Ectodermal cell (in vitro differentiated cells): ENCODE results near the gene SUMF2. TPM values are rescaled to one million over a fixed set of nuclear protein-coding genes. Genes with fewer than 3 reads are reported as not detected.
"Not testable (repeated sequence)": the region's sequence is repeated elsewhere in the genome, so short reads cannot be mapped to it uniquely, and the experiment has no call there.

Experiments used
- H3K27ac ChIP-seq: 2 replicates; pipeline ENCODE4 v1.7.0; 2013; ENCODE audit warnings: mild to moderate bottlenecking, low read depth, low read length; ENCODE audit not compliant: insufficient read depth, poor library complexity, severe bottlenecking
- H3K27me3 ChIP-seq: 2 replicates; pipeline ENCODE4 v1.7.0; 2013; ENCODE audit warnings: mild to moderate bottlenecking, low read length; ENCODE audit not compliant: insufficient read depth, control insufficient read depth, poor library complexity, severe bottlenecking
- H3K36me3 ChIP-seq: one replicate; pipeline ENCODE4 v1.7.0; 2013; ENCODE audit warnings: low read length; ENCODE audit not compliant: control insufficient read depth, insufficient read depth
- H3K4me1 ChIP-seq: one replicate; pipeline ENCODE4 v1.7.0; 2013; ENCODE audit warnings: low read length; ENCODE audit not compliant: control insufficient read depth, insufficient read depth
- H3K4me3 ChIP-seq: 2 replicates; pipeline ENCODE4 v1.7.0; 2013; ENCODE audit warnings: low read depth, low read length, control low read depth; ENCODE audit not compliant: insufficient read depth
- H3K9me3 ChIP-seq: 2 replicates; pipeline ENCODE4 v1.7.0; 2013; ENCODE audit warnings: mild to moderate bottlenecking, low read length, moderate library complexity; ENCODE audit not compliant: control insufficient read depth
- WGBS, 2 experiments: methylation state at CpG; one replicate each; pipeline ENCODE4 v1.1.7; 2013; ENCODE audit warnings: missing lambda C conversion rate in 2 of 2; 5-methylcytosine and 5-hydroxymethylcytosine counted together
- polyA plus RNA-seq, 4 experiments: library from polyadenylated mRNA; stranded (reverse); fragments of 50-300 nt; gene quantifications; one replicate each; pipeline ENCODE4 v1.2.3, GENCODE V29; 2013

Gene SUMF2
- 121 TPM for polyA plus RNA-seq (2013, experiment 1 of 4)
- 117 TPM for polyA plus RNA-seq (2013, experiment 2 of 4)
- 105 TPM for polyA plus RNA-seq (2013, experiment 3 of 4)
- polyA plus RNA-seq (2013, experiment 4 of 4): 102 TPM

DNA sequence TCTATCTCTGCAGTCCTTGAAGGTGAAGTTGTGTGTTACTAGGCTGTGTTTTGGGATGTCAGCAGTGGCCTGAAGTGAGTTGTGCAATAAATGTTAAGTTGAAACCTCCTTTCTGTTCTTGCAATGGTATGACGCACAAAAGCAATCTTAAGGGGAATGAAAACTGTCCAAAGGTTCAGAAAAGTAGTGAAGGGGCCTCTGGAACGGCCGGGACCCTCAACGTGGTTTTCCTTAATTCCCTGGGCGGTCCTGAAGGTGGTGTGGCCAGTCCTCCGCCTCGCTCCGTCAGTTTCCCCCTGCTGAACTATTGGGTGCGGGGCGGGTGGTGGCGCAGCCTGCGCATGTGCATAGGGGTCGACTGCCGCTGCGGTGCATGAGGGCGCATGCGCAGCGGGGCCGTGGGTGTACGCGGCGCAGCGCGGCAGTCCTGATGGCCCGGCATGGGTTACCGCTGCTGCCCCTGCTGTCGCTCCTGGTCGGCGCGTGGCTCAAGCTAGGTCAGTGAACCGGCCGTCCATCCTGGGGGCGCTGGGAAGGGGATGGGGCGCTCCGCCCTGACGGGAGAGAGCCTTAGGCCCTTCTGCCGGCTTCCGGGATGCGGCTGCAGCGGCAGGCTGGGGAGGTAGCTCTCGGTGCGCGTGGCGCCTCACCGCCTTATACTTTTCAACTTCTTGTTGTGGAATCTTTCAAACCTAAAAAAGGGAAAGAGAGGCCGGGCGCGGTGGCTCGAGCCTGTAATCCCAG is at the start of gene SUMF2:
SUMF2 (plus strand) TSS at position 405 of the 744 bp plus-strand sequence; CDS start at position 431, 26 bp downstream.
- Histone ChIP-seq H3K36me3 (peaks cover 33% of the 10 kb centered on the region), H3K4me1 (no peaks in the 10 kb centered on the region)
- WGBS, 2 experiments: 2% methylated on average over 49 of the region's 49 CpGs

DNA sequence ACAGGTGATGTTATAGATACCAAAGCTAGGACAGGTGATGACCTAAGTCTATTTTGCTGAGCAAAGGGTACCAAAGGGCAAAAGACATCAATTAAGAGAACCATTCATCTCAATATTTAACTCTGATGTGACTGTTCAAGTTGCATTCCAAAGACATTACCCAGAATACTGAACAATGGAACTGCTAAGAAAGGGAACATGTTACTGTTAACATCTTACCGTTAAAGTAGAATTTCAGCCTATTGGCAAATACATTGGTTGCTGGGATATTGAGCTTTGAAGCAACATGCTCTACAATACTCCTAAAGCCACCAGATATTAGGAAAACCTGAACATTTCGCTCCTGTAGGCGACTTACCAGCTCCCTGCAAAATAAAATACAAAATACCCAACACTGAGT is 47.1 kb upstream of the SUMF2 start:
- H3K36me3 ChIP-seq: not testable (repeated sequence)

More for the DNA sequence above, at the start of gene SUMF2:
- Histone ChIP-seq H3K9me3 (no peaks in the 10 kb centered on the region), H3K27me3 (no peaks in the 10 kb centered on the region), H3K27ac (peak within 1 kb of the TSS; percentile 79), H3K4me3 (peak within 1 kb of the TSS; percentile 74)

DNA sequence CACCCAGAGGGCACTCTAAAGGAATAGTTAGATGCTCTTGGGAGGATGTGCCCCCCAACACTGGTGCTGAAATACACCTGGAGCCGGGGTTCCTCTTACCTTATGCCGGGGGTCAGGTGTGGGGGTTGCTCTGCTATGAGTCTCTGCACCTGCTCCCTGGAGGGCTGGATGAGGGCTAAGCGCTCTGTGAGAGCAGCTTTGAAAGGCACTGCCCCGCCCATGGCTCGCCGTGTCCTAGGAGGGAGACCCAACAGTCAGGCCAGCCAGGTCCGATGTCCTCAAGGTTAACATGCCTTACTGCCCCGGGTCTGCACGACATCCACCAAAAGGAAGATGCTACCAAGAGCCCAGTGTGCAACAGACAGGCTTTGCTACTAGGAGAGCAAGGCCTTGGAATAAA is 44.6 kb upstream of the SUMF2 start:
- Histone ChIP-seq H3K36me3 (no peaks in the 10 kb centered on the region), H3K4me3 (no peak overlapping the region), H3K27ac (no peak overlapping the region), H3K27me3 (no peaks in the 10 kb centered on the region), H3K4me1 (no peaks in the 10 kb centered on the region), H3K9me3 (no peaks in the 10 kb centered on the region)
- WGBS, 2 experiments: 96 to 97% methylated on average over 9 of the region's 9 CpGs

More for the DNA sequence above, 47.1 kb upstream of the SUMF2 start:
- not testable (repeated sequence) for H3K4me3 ChIP-seq, H3K27ac ChIP-seq, H3K27me3 ChIP-seq, H3K4me1 ChIP-seq, H3K9me3 ChIP-seq
- WGBS, 2 experiments: 80 to 100% methylated on average over 1 to 2 of the region's 3 CpGs

DNA sequence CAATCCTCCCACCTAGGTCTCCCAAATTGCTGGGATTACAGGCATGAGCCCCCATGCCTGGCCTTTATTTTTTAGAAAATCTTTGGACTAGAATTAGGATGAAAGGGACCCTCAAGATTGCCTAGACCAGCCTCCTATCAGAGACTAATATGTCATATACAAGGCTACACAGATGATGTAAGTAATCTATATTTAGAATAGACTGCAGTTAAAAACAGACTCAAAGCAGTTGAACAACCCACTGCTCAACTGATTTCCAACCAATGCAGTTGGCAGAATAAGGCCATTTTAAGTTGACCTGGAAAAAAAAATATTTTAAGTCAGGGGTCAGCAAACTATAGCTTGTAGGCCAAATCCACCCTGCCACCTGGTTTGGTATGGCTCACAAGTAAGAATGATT is 40.6 kb upstream of the SUMF2 start:
- Histone ChIP-seq H3K36me3 (no peaks in the 10 kb centered on the region), H3K9me3 (no peaks in the 10 kb centered on the region), H3K4me1 (no peaks in the 10 kb centered on the region), H3K4me3 (no peak overlapping the region), H3K27me3 (no peaks in the 10 kb centered on the region), H3K27ac (no peak overlapping the region)

DNA sequence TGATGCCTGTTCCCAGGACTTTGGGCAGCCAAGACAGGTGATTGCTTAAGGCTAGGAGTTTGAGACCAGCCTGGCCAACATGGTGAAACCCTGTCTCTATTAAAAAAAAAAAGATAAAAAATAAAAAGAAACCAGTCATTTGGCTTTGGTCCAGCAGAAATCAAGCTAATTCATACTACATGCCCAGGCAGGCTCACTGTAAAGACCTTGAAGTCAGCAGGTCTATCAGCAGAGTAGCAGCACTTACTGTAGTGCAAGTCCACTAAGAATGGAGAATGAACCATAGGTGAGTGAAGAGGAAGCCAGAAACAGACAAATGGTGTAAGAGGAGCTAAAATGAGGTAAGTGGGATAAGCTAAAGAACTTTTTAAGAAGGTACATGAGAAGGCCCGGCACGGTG is 37.5 kb upstream of the SUMF2 start:
- Histone ChIP-seq H3K4me3 (no peak overlapping the region), H3K27me3 (no peaks in the 10 kb centered on the region), H3K27ac (no peak overlapping the region), H3K9me3 (no peaks in the 10 kb centered on the region), H3K36me3 (peaks cover 6% of the 10 kb centered on the region), H3K4me1 (no peaks in the 10 kb centered on the region)
- WGBS, 2 experiments: 99 to 100% methylated on average over 2 of the region's 2 CpGs

DNA sequence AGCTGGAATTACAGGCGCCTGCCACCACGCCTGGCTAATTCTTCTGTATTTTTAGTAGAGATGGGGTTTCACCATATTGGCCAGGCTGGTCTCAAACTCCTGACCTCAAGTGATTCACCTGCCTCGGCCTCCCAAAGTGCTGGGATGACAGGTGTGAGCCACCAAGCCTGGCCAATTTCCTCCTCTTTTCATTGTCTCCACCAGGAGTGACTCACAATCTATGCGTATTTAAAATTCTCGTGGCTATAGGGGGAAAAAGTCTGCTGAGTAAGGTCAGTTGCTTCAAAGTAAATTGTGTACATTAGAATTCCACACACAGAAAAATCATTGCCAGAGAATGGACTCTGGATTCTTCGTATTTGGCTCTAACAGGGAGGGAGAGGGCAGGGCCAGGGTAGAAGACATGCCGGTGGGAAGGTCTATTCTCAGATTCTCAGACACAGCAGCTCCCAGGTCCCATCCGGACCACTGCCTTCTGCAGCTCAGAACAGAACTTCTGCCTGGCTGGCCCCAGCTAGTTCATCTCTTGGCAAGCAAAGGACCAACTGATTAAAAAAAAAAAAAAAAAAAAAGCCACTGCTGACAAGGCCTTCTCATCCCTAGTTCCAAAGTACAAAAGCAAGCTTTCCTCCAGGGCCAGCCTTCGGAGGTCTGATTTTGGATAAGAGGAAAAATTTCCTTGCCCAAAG is 35.0 kb upstream of the SUMF2 start:
- WGBS, 2 experiments: 91 to 96% methylated on average over 9 of the region's 9 CpGs

DNA sequence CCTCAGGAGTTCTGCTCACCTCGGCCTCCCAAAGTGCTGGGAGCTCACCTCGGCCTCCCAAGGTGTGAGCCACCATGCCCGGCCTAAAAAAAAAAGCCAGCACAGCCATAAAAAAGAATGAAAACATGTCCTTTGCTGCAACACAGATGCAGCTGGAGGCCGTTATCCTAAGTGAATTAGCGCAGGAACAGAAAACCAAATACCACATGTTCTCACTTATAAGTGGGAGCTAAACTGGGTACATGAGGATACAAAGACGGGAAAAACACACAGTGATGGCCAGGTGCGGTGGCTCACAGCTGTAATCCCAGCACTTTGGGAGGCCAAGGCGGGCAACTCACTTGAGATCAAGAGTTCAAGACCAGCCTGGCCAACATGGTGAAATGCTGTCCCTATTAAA is 33.7 kb upstream of the SUMF2 start:
- WGBS, 2 experiments: 95% methylated on average over 8 of the region's 8 CpGs
- no peak overlapping the region for H3K4me3 ChIP-seq
- peaks cover 6% of the 10 kb centered on the region for H3K36me3 ChIP-seq
- no peaks in the 10 kb centered on the region for H3K4me1 ChIP-seq
- H3K27me3 ChIP-seq: no peaks in the 10 kb centered on the region
- no peak overlapping the region for H3K27ac ChIP-seq
- no peaks in the 10 kb centered on the region for H3K9me3 ChIP-seq

More for the DNA sequence above, 35.0 kb upstream of the SUMF2 start:
- H3K27ac ChIP-seq: no peak overlapping the region
- H3K4me1 ChIP-seq: no peaks in the 10 kb centered on the region
- H3K4me3 ChIP-seq: no peak overlapping the region
- peaks cover 6% of the 10 kb centered on the region for H3K36me3 ChIP-seq
- H3K27me3 ChIP-seq: no peaks in the 10 kb centered on the region
- H3K9me3 ChIP-seq: no peaks in the 10 kb centered on the region

DNA sequence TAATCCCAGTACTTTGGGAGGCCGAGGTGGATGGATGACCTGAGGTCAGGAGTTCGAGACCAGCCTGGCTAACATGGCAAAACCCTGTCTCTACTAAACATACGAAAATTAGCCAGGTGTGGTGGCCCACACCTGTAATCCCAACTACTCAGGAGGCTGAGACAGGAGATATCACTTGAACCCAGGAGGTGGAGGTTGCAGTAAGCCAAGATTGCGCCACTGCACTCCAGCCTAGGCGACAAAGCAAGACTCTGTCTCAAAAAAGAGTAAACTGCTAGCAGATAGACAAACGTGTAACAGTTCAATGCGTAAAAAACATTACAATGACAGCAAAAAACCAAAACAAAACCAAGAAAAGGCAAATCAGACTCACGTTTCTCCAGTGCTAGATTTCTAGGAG is 32.5 kb upstream of the SUMF2 start:
- H3K27ac ChIP-seq, H3K4me3 ChIP-seq, H3K27me3 ChIP-seq, H3K36me3 ChIP-seq, H3K9me3 ChIP-seq, H3K4me1 ChIP-seq: not testable (repeated sequence)
- WGBS, 2 experiments: 81 to 84% methylated on average over 8 of the region's 8 CpGs

DNA sequence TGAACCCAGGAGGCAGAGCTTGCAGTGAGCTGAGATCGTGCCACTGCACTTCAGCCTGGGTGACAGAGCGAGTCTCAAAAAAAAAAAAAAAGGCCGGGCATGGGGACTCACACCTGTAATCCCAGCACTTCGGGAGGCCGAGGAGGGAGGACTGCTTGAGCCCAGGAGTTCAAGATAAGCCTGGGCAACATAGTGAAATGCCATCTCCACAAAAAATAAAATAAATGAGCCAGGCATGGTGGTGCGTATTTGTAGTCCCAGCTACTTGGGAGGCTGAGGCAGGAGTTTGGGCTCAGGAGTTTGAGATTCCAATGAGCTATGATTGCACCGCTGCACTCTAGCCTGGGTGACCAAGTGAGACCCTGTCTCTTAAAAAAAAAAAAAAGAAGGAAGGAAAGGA is 31.5 kb upstream of the SUMF2 start:
- not testable (repeated sequence) for H3K9me3 ChIP-seq, H3K27me3 ChIP-seq, H3K4me1 ChIP-seq, H3K27ac ChIP-seq, H3K36me3 ChIP-seq, H3K4me3 ChIP-seq
- WGBS, 2 experiments: 86 to 95% methylated on average over 7 of the region's 7 CpGs

DNA sequence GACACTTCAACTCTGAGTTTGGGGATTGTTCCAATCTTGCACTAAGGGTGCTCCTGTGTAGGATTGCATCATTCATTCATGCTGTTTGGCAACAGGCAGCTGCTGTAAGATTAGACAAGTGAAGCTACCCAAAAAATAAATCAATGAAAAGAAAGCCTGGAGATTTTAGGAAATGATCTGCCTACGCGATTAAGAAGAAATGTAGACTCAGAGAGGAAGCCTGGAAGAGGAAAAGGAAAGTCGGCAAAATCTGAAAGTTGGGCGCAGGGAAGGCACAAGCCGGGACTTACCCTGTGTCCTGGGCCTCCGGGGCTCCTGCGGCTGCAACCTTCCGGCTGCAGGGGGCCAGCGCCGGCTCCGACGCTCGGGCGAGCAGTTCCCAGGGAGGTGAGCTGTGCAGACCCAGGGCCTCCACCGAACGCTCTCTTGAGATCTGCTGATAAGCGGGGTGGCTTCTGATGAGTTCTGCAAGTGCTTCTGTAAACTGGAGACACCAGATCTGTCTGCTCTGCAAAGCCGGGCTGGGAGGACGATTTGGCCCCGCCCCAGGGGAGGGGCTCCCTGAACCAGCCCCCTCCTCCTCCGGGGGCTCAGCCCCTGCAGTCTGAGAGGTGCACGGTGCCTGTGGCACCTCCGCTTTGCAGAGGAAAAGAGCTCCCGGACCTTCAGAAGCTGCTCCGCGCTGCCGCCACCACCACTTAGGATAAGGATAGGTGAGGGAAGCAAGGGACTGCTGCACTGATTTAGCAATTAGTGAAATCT is 30.2 kb upstream of the SUMF2 start:
- peak overlapping the region; percentile 56 for H3K4me3 ChIP-seq
- no peaks in the 10 kb centered on the region for H3K9me3 ChIP-seq
- peaks cover 5% of the 10 kb centered on the region for H3K36me3 ChIP-seq
- no peaks in the 10 kb centered on the region for H3K4me1 ChIP-seq
- 1% methylated on average over 27 of the region's 27 CpGs for WGBS, 2 experiments
- H3K27ac ChIP-seq: peak overlapping the region; percentile 85
- no peaks in the 10 kb centered on the region for H3K27me3 ChIP-seq
